Sigmoid colon (tissue), 7 donors: ENCODE results near the gene PCDH15. TPM values are rescaled to one million over a fixed set of nuclear protein-coding genes. Genes with fewer than 3 reads are reported as not detected.
A peak's percentile ranks its signal among the peaks of the same experiment; 100 is the strongest.

Experiments
- DNase-seq: peaks from one replicate; pipeline ENCODE4 v3.0.0-alpha.2; 2019
- H3K27ac ChIP-seq, 4 donors: fragments of 200-600 bp; sonication (generic); one replicate each; pipeline ENCODE4 v1.5.1; 2016 to 2019; ENCODE audit warnings: mild to moderate bottlenecking in 1 of 4
- H3K27me3 ChIP-seq, 3 donors: fragments of 200-600 bp; sonication (generic); one replicate each; pipeline ENCODE4 v1.5.1; 2019; ENCODE audit warnings: mild to moderate bottlenecking in 1 of 3
- H3K36me3 ChIP-seq, 4 donors: fragments of 200-600 bp; sonication (generic); one replicate each; pipeline ENCODE4 v1.5.1; 2016 to 2019
- H3K4me1 ChIP-seq, 4 donors: fragments of 200-600 bp; sonication (generic); one replicate each; pipeline ENCODE4 v1.5.1; 2017 to 2019
- H3K4me3 ChIP-seq, 4 donors: fragments of 200-600 bp; sonication (generic); one replicate each; pipeline ENCODE4 v1.5.1; 2017 to 2019; ENCODE audit warnings: mild to moderate bottlenecking in 2 of 4, moderate library complexity in 1 of 4
- H3K9me3 ChIP-seq, 4 donors: fragments of 200-600 bp in 3 of 4; sonication (generic) in 3 of 4; one replicate each; pipeline versions ENCODE4 v1.5.1 to v1.6.1; 2013 to 2019
- EP300 ChIP-seq, 4 donors: sonication (generic); formaldehyde crosslinking; IDR thresholded peaks; one replicate each; pipeline ENCODE4 v1.6.1; 2017; ENCODE audit warnings: antibody characterized with exemption in 4 of 4
- POLR2A ChIP-seq, 2 donors: fragments of 450-650 bp; IDR thresholded peaks; one replicate each; pipeline ENCODE4 v1.6.1; 2016; ENCODE audit warnings: antibody characterized with exemption in 2 of 2, mild to moderate bottlenecking in 2 of 2, moderate library complexity in 2 of 2
- POLR2AphosphoS5 ChIP-seq, 4 donors: sonication (generic); formaldehyde crosslinking; IDR thresholded peaks; one replicate each; pipeline ENCODE4 v1.6.1; 2017; ENCODE audit warnings: antibody characterized with exemption in 4 of 4
- WGBS, 2 donors: extraction: QIAGEN DNeasy Blood & Tissue Kit; methylation state at CpG; one replicate each; pipeline ENCODE4 v1.1.7; 2013; 5-methylcytosine and 5-hydroxymethylcytosine counted together
- intact Hi-C: fragments of 100-400 bp; cut with DNase I; formaldehyde crosslinking; loops from one replicate; pipeline ENCODE4 v1.15.1; 2023
- polyA plus RNA-seq, 3 donors: library from polyadenylated mRNA; stranded (reverse); fragments of 200-250 nt; gene quantifications; one replicate each; pipeline ENCODE4 v1.2.3, GENCODE V29; 2013
- total RNA-seq, 4 donors: library from RNA; depleted of rRNA; stranded (reverse); fragments of >200 nt; gene quantifications; one replicate each; pipeline ENCODE4 v1.1.0, GENCODE V29; 2016
- TF ChIP-seq, protein P1 (sequence below), 4 experiments: fragments of 450-650 bp in 3 of 4; fragments of 200-600 bp in 1 of 4; IDR thresholded peaks; one replicate each; pipeline ENCODE4 v1.5.1; 2016 to 2019; ENCODE audit warnings: antibody characterized with exemption in 4 of 4, mild to moderate bottlenecking in 3 of 4, moderate library complexity in 2 of 4
- donor health status: healthy with polysubstance abuse.
- donor health status: Bipolar disorder and iron deficiency.
- donor health status: healthy.

The PCDH15 gene
- total and polyA plus RNA-seq, 7 donors: 0.14 to 0.71 (median 0.16) TPM; not detected in 2

DNA sequence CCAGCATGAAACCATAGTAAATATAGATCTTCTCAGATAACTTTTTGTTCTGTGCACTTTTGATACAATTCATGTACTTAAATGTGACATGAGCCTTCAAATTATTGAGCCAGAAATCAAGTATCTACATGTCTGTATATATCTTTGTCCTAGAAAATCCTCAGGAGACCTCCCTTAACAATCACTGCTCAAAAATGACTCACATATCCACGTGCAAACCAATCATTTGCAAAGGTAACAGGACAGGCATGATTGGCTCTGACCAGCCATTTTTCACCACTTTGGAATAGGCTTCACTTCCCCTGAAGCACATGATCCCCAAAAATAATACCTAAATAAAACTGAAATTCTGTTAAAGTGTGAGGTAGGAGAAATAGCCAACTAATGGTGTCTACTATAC, 902.5 kb downstream of the PCDH15 start:
- Histone ChIP-seq H3K4me3 (no peak overlapping the region), H3K9me3 (no peaks in the 10 kb centered on the region), H3K4me1 (peaks cover 0 to 17% (median 0%) of the 10 kb centered on the region in 4 donors), H3K27me3 (no peaks in the 10 kb centered on the region), H3K36me3 (no peaks in the 10 kb centered on the region), H3K27ac (no peak overlapping the region)
- intact Hi-C loops: no loop called here
- no peak for DNase-seq
- TF ChIP-seq POLR2AphosphoS5 (IDR thresholded peaks at IDR 0.05) (no peak), POLR2A (IDR thresholded peaks at IDR 0.05) (no peak), EP300 (IDR thresholded peaks at IDR 0.05) (no peak)
- TF ChIP-seq, protein P1, sequence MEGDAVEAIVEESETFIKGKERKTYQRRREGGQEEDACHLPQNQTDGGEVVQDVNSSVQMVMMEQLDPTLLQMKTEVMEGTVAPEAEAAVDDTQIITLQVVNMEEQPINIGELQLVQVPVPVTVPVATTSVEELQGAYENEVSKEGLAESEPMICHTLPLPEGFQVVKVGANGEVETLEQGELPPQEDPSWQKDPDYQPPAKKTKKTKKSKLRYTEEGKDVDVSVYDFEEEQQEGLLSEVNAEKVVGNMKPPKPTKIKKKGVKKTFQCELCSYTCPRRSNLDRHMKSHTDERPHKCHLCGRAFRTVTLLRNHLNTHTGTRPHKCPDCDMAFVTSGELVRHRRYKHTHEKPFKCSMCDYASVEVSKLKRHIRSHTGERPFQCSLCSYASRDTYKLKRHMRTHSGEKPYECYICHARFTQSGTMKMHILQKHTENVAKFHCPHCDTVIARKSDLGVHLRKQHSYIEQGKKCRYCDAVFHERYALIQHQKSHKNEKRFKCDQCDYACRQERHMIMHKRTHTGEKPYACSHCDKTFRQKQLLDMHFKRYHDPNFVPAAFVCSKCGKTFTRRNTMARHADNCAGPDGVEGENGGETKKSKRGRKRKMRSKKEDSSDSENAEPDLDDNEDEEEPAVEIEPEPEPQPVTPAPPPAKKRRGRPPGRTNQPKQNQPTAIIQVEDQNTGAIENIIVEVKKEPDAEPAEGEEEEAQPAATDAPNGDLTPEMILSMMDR (IDR thresholded peaks at IDR 0.05): no peak
- 32 to 61% methylated on average over 1 of the region's 1 CpG for WGBS, 2 donors

GRCh38 chr10:53894145-53894544, 906.9 kb downstream of the PCDH15 start:
- no peaks in the 10 kb centered on the region for H3K36me3 ChIP-seq
- DNase-seq: no peak
- no peaks in the 10 kb centered on the region for H3K9me3 ChIP-seq
- intact Hi-C loops: no loop called here
- no peak overlapping the region for H3K27ac ChIP-seq
- 18 to 61% methylated on average over 5 of the region's 5 CpGs for WGBS, 2 donors
- no peak for TF ChIP-seq EP300 (IDR thresholded peaks at IDR 0.05)
- TF ChIP-seq POLR2AphosphoS5 (IDR thresholded peaks at IDR 0.05): peak in 1 of 4 donors; percentile 36
- TF ChIP-seq, protein P1 (IDR thresholded peaks at IDR 0.05): no peak
- TF ChIP-seq POLR2A (IDR thresholded peaks at IDR 0.05): no peak
- no peak overlapping the region for H3K4me3 ChIP-seq
- H3K4me1 ChIP-seq: peaks cover 0 to 8% (median 0%) of the 10 kb centered on the region in 4 donors
- H3K27me3 ChIP-seq: no peaks in the 10 kb centered on the region

DNA sequence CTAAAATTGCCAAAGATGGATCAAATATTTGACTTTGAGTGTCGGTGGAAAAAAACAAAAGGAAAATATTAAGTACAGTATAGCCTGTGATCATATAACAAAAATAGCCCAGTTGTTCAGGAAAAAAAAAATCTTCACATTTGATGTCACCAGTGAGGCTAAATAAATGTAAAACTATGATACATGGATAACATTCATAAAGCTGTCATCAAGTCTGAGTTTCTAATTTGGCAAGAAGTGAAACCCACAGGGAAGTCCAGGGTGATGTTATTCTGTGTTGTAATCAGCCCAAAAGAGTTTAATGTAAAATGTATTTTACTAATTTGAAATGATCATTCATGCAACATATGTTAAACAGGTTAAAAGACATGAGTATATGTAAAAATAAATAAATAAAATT, 908.0 kb downstream of the PCDH15 start:
- WGBS, 2 donors: 93 to 94% methylated on average over 1 of the region's 1 CpG
- intact Hi-C loops: no loop called here
- no peak overlapping the region for H3K4me3 ChIP-seq
- no peak for DNase-seq
- no peaks in the 10 kb centered on the region for H3K27me3 ChIP-seq
- TF ChIP-seq POLR2A (IDR thresholded peaks at IDR 0.05) (no peak), EP300 (IDR thresholded peaks at IDR 0.05) (no peak), POLR2AphosphoS5 (IDR thresholded peaks at IDR 0.05) (no peak)
- TF ChIP-seq, protein P1 (IDR thresholded peaks at IDR 0.05): no peak
- H3K9me3 ChIP-seq: no peaks in the 10 kb centered on the region
- H3K36me3 ChIP-seq: no peaks in the 10 kb centered on the region
- peaks cover 0 to 8% (median 0%) of the 10 kb centered on the region in 4 donors for H3K4me1 ChIP-seq
- no peak overlapping the region for H3K27ac ChIP-seq

DNA sequence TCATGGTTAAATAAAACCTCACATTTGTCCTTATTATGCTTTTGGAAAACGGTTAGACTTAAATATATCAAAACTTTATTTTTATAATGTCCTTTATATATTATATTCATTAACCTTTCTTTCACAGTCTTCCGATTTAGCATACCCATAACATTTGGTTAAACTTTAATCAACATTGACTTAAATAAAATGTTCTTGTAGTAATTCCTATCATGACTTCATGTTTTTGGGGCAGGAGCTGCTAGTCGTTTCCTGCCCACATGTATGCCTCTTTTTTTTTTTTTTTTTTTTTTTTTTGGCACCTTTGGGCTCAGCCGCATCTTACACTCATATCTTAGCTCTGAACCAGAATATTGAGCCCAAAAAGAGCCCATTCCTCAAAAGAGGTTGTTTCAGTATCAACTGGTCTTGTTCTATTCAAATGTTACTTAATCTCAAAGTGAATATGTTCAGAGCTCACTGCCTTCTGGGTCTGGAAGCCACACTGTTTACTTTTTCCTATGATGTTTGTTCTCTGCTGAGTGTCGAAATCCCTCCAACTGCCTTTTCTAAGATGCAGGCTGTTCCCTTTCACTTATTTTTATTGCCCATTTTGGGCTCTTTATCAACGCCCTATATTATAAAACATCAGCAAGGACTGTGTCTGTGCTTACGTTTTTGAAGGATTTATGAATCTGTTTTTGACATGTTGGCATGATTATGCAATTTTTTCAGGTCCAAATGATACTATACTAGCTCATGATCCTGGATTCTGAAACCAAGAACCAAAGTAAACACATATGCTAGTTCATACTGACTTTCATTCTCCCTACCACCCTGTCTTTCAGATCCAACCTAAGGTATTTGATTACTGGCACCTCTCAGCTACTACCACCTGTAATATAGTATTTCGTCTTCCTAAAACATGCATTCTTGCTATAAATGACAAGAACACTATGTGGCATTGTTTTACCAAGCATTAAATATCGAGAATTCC, 914.4 kb downstream of the PCDH15 start:
- Histone ChIP-seq H3K4me3 (no peak overlapping the region), H3K27me3 (no peaks in the 10 kb centered on the region), H3K9me3 (no peaks in the 10 kb centered on the region), H3K27ac (no peak overlapping the region), H3K4me1 (no peaks in the 10 kb centered on the region), H3K36me3 (no peaks in the 10 kb centered on the region)
- TF ChIP-seq POLR2AphosphoS5 (IDR thresholded peaks at IDR 0.05) (peak in 2 of 4 donors; percentile 22 to 75), EP300 (IDR thresholded peaks at IDR 0.05) (no peak)
- WGBS, 2 donors: 9 to 50% methylated on average over 9 of the region's 9 CpGs
- DNase-seq: no peak
- intact Hi-C loops: no loop called here

DNA sequence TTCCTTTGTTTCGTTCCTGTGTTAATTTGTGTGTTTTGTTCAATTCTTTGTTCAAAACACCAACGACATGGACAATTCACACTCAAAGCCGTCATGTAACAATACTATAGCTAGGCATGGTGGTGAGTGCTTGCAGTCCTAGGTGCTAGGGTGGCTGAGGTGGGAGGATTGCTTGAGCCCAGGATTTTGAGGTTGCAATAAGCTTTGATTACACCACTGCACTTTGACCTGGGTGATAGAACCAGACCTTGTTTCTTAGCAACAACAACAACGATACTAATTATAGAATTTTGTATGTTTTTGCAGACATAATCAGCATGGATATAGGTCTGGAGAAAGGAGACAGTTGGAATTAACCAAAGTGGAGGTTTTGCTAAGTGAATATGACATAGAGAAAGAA, 936.2 kb downstream of the PCDH15 start:
- no peak for TF ChIP-seq POLR2A (IDR thresholded peaks at IDR 0.05)
- TF ChIP-seq, protein P1 (IDR thresholded peaks at IDR 0.05): no peak
- TF ChIP-seq POLR2AphosphoS5 (IDR thresholded peaks at IDR 0.05): no peak
- TF ChIP-seq EP300 (IDR thresholded peaks at IDR 0.05): no peak
- Histone ChIP-seq H3K27ac (no peak overlapping the region), H3K27me3 (no peaks in the 10 kb centered on the region), H3K36me3 (no peaks in the 10 kb centered on the region), H3K4me3 (no peak overlapping the region), H3K4me1 (no peaks in the 10 kb centered on the region), H3K9me3 (no peaks in the 10 kb centered on the region)
- intact Hi-C loops: no loop called here
- DNase-seq: no peak
- WGBS, 2 donors: 57 to 82% methylated on average over 4 of the region's 4 CpGs
